Adipocyte (in vitro differentiated cells): ENCODE results near the gene MDM4.
"Not testable (repeated sequence)": the region's sequence is repeated elsewhere in the genome, so short reads cannot be mapped to it uniquely, and the experiment has no call there.

ENCODE experiments used
- DNase-seq: peaks from one replicate; pipeline ENCODE4 v3.0.0-alpha.2; 2015; ENCODE audit warnings: low read depth
- H3K27me3 ChIP-seq: replicated peaks from 2 replicates; pipeline ENCODE4 v1.7.0; 2013; ENCODE audit warnings: mild to moderate bottlenecking, low read length, moderate library complexity; ENCODE audit not compliant: control insufficient read depth, insufficient read depth
- H3K36me3 ChIP-seq: 2 replicates; pipeline ENCODE4 v1.7.0; 2013; ENCODE audit warnings: low read length, mild to moderate bottlenecking, moderate library complexity; ENCODE audit not compliant: control insufficient read depth, insufficient read depth, severe bottlenecking
- H3K4me1 ChIP-seq: 2 replicates; pipeline ENCODE4 v1.7.0; 2013; ENCODE audit warnings: mild to moderate bottlenecking, low read length, moderate library complexity; ENCODE audit not compliant: control insufficient read depth, insufficient read depth
- H3K4me3 ChIP-seq: 2 replicates; pipeline ENCODE4 v1.7.0; 2013; ENCODE audit warnings: mild to moderate bottlenecking, low read length, moderate library complexity
- H3K9ac ChIP-seq: 2 replicates; pipeline ENCODE4 v1.7.0; 2013; ENCODE audit warnings: mild to moderate bottlenecking, low read length, moderate library complexity
- H3K9me3 ChIP-seq: 2 replicates; pipeline ENCODE4 v1.7.0; 2013; ENCODE audit warnings: mild to moderate bottlenecking, low read length, moderate library complexity; ENCODE audit not compliant: control insufficient read depth

The MDM4 gene

DNA sequence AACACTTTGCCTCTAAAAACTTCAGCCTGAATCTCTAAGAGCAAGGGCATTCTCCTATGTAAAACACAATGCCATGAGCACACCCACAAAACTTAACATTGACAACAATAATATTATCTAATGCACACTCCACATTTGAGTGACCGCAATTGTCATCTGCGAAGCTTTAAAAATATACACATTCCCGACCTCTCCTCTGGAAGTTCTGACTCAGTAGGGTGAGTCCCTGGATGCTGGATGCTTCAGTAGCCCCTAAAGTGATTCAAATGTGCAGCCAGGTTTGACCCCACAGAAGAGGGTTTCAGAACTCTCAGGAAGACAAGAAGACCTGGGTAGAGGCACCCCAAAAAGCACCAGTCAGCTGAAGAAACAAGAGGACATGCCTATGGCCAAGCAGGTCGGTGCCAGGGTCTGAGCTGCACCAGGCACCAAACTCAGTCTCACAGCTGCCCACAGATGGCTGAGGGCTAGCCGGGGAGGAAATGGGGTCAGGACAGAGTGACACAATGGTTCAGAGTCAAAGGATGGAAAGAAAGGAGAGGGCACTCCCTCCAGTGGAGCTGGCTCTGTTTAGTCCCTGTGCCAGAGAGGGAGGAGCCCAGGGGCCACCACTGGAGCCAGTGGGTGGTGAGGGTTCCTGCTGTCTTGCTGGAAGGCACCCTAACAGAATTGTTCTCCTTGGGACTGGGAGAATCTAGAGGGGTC is 39.0 kb upstream of the MDM4 start:
- peaks cover 28% of the 10 kb centered on the region for H3K27me3 ChIP-seq
- no peaks in the 10 kb centered on the region for H3K36me3 ChIP-seq
- H3K4me1 ChIP-seq: peaks cover 14% of the 10 kb centered on the region
- no peaks in the 10 kb centered on the region for H3K9me3 ChIP-seq
- no peak overlapping the region for H3K9ac ChIP-seq
- no peak for DNase-seq
- no peak overlapping the region for H3K4me3 ChIP-seq

DNA sequence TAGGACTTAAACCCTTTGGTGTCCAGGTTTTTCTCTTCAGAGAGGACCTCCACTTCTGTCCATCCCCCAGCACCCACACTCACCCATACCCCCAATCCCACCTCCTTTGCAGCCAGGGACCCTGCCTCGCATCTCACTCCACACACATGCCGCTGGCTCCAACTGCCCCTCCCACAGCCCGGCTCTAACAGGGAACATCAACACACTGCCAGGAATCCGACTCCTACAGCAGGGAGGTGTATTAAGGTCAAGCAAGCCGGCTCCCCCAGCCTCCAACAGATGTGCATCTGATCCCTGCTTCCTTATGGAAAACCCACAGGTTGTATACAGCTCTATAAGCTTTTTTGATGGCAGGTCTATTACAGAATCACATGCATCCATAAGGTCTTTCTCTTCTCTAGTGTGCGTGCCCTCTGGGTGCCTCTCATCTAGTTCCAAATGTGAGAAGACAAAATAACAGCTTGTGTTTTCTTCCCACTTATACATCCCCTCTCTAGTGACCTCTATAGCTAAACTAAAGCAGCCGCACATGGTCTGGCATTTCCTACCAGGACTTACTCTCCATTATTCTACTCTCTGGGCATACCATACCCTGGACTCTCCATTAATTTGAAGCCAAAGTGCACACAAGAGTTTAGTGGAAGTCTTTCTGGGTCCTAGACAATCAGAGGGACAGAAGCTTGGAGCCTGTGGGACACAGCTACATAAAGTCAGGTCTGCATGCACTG is 37.9 kb upstream of the MDM4 start:
- Histone ChIP-seq H3K4me1 (peaks cover 14% of the 10 kb centered on the region), H3K27me3 (peaks cover 28% of the 10 kb centered on the region), H3K9ac (no peak overlapping the region), H3K4me3 (no peak overlapping the region), H3K36me3 (no peaks in the 10 kb centered on the region), H3K9me3 (no peaks in the 10 kb centered on the region)
- no peak for DNase-seq

DNA sequence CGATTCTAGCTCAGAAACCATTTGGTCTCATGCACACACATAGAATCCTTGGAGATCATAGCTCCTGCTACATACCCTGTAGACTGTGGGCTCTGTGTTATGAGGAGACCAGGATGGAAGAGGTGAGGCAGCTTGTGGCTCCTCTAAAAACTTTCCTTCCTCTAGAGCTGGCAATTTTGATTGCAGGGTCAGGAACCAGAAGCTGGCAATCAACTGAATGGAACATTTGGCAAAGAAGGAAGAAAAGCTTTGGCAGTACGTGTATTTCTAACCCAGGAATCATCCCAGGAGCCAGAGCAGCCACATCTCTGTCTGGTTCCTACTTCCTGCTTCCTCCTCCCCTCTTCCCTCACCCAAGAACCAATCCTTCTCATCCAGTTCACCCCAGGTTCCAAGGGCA is 37.3 kb upstream of the MDM4 start:
- H3K27me3 ChIP-seq: peaks cover 28% of the 10 kb centered on the region
- H3K9me3 ChIP-seq: no peaks in the 10 kb centered on the region
- no peak overlapping the region for H3K9ac ChIP-seq
- H3K36me3 ChIP-seq: no peaks in the 10 kb centered on the region
- H3K4me1 ChIP-seq: peaks cover 14% of the 10 kb centered on the region
- DNase-seq: no peak
- H3K4me3 ChIP-seq: no peak overlapping the region

DNA sequence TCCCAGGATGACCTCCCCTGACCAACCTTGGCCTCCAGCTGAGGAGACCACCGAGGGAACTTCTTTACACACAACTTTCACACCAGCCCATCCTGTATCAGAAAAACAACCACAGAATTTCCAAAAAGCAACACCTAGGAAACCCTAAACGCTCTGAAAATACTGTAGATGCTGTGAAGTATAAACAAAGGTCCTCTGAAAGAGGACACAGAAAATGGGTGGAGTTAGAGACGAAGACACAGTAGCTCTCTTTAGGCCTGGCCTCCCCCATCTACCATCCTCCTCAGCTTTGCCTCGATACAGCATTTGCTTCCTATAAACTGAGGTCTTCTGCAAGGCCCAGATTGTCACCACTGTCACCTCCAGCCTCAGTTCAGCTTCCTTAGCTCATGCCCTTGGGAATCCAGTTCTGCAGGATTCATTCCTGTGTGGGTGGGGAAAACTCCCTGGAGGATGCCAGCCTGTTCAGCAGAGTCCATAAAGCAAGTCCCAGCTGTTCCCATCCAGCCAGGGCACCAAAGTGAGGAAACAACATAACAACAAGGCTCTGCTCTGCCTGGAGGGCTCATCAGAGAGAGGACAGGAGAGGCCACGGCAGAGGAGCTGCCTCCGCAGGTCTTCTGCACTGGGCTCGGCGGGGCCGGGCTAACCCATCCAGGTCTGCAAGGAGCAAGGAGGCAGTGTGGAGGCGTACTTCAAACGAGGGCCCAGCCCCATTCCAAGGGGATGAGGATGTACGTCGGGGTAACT is 36.6 kb upstream of the MDM4 start:
- H3K9me3 ChIP-seq: no peaks in the 10 kb centered on the region
- H3K9ac ChIP-seq: no peak overlapping the region
- DNase-seq: no peak
- no peak overlapping the region for H3K4me3 ChIP-seq
- peaks cover 28% of the 10 kb centered on the region for H3K27me3 ChIP-seq
- H3K36me3 ChIP-seq: no peaks in the 10 kb centered on the region
- peaks cover 14% of the 10 kb centered on the region for H3K4me1 ChIP-seq

DNA sequence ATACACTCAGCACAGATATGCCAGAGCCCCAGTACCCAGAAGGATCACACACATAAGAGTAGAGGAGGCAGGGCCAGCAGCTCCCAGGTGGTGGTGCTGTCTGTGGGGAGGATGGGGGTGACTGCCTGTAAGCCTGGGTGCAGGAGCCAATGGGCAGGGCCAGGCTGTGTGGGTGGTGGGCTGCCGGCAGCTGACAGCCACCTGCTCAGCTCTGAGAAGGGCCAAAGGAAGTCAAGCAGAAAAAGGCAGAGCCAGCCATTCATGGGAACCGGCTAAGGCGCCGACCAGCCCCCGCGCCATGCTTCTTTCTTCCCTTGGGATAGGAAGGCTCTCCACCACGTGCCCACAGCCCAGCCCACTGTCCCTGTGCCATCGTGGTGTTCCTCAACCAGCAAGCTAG is 35.7 kb upstream of the MDM4 start:
- H3K4me1 ChIP-seq: peaks cover 14% of the 10 kb centered on the region
- H3K9me3 ChIP-seq: no peaks in the 10 kb centered on the region
- no peak overlapping the region for H3K4me3 ChIP-seq
- no peak for DNase-seq
- no peak overlapping the region for H3K9ac ChIP-seq
- peaks cover 24% of the 10 kb centered on the region for H3K27me3 ChIP-seq
- H3K36me3 ChIP-seq: no peaks in the 10 kb centered on the region

DNA sequence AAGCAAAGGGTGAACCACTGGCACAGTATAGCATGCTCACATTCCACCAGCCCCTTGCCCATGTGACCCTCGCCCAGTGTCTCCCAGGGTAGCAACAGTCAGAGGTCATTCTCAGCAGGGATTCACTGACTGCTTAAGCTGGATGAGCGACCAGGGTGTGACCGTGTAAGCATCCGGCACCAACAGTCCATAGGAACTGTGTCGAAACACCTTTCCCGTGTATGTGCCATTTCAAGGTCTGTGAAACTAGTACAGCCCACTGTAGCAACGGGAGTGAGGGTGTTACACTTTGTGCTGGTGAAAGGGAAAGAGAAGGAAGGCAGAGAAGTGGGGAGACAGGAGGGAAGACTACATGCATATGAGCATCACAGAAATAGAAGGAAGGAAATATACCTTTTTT is 32.4 kb upstream of the MDM4 start:
- DNase-seq: no peak
- H3K36me3 ChIP-seq: peaks cover 3% of the 10 kb centered on the region
- H3K4me1 ChIP-seq: no peaks in the 10 kb centered on the region
- no peaks in the 10 kb centered on the region for H3K9me3 ChIP-seq
- H3K4me3 ChIP-seq: no peak overlapping the region
- H3K27me3 ChIP-seq: peaks cover 15% of the 10 kb centered on the region
- no peak overlapping the region for H3K9ac ChIP-seq

DNA sequence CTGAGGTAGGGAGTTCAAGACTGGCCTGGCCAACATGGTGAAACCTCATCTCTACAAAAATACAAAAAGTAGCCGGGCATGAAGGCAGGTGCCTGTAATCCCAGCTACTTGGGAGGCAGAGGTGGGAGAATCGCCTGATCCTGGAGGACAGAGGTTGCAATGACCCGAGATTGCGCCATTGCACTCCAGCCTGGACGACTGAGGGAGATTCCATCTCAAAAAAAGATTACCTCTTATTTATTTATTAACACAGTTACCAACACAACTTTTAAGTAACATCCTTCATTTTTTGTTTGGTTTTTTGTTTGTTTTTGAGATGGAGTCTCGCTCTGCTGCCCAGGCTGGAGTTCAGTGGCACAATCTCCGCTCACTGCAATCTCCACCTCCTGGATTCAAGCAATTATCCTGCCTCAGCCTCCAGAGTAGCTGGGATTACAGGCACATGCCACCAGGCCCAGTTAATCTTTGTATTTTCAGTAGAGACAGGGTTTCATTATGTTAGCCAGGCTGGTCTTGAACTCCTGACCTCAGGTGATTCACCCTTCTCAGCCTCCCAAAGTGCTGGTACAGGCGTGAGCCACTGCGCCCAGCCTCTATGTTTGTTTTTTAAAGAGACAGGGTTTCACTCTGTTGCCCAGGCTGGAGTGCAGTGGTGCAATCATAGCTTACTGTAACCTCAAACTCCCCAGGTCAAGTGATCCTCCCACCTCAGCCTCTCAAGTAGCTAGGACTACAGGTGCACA is 29.5 kb upstream of the MDM4 start:
- not testable (repeated sequence) for H3K9ac ChIP-seq, H3K9me3 ChIP-seq, H3K4me3 ChIP-seq, H3K4me1 ChIP-seq, H3K27me3 ChIP-seq, DNase-seq
- peaks cover 11% of the 10 kb centered on the region for H3K36me3 ChIP-seq

DNA sequence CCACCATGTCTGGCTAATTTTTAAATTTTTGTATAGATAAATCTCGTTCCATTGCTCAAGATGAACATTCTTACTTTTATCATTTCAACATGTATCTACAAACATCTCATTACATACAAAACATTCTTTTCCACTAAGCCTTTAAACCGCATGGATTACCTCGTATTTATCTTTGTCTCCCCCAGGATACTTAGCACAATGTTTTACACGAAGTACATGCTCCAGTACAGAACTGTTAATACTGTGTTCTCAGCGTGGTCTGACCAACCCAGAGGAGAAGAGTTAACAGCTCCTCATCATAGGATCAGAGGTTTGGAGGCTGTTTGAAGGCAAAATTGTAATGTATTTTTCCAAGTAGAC is 29.0 kb upstream of the MDM4 start:
- peak; percentile 81 for DNase-seq
- Histone ChIP-seq H3K4me3 (no peak overlapping the region), H3K36me3 (peaks cover 11% of the 10 kb centered on the region), H3K4me1 (peaks cover 2% of the 10 kb centered on the region), H3K9ac (no peak overlapping the region), H3K9me3 (no peaks in the 10 kb centered on the region), H3K27me3 (peaks cover 4% of the 10 kb centered on the region)

DNA sequence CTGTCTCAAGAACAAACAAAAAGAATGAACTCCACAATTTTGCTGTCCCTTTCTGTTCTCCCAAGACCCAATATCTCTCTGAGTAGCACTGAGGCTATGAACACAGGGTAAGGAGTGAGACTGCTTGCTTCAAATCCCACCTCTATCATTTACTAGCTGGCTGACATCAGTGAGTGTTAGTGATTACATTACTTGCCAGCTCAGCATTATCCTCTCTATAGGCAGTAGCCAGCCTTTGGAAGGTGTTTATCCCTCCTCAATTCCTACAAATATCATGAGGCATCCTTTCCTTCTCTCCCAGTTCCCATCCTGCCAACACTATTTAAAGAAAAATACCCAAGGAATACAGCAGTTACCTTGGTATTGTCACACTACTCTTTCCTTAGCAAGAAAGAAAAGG is 24.6 kb upstream of the MDM4 start:
- H3K27me3 ChIP-seq: peaks cover 4% of the 10 kb centered on the region
- no peak for DNase-seq
- H3K4me1 ChIP-seq: peaks cover 17% of the 10 kb centered on the region
- peaks cover 11% of the 10 kb centered on the region for H3K36me3 ChIP-seq
- no peak overlapping the region for H3K4me3 ChIP-seq
- H3K9ac ChIP-seq: no peak overlapping the region
- H3K9me3 ChIP-seq: no peaks in the 10 kb centered on the region

DNA sequence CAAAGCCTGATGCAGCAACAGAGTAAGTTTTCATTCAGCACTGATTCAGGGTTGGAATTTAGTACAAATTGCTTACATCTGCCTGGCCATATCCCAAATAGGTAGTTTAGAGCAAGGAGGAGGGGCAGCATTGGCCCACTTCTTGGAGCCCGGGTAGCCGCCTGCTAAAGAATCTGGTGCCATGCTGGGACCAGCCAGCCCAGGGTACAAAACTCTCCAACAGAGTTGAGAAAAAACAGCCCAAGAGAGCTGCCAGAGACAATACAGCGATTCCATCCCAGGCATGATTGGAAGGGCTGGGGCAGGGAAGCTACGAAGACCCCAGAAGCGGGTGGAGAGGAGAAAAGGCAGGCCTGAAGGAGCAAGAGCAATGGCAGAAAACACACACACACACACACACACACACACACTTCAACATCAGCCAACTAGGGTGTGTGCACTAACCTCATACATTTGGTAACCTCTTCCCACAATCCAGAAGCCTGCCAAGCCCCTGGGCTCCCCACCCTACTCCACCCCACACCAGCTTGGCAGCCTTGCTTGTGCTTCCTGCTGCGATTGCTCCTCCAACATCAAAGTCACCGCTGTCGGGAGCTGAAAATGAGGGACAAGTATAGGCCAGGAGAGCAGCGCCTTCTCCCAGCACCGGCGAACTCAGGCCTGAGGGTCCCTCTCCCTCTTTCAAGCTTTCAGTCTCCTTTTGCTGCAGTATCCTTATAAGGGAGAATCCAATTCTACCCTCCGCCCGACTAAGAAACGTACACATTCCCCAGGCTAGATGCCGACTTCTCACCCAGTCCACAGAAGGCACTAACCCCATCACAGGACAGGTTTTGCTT is 22.8 kb upstream of the MDM4 start:
- peak; percentile 80 for DNase-seq
- no peaks in the 10 kb centered on the region for H3K9me3 ChIP-seq
- H3K36me3 ChIP-seq: peaks cover 11% of the 10 kb centered on the region
- peaks cover 4% of the 10 kb centered on the region for H3K27me3 ChIP-seq
- peak overlapping the region; percentile 83 for H3K4me3 ChIP-seq
- H3K4me1 ChIP-seq: peaks cover 17% of the 10 kb centered on the region
- peak overlapping the region; percentile 89 for H3K9ac ChIP-seq
